ENCODE data around the gene MAP3K21. TPM values are rescaled to one million over a fixed set of nuclear protein-coding genes. Genes with fewer than 3 reads are reported as not detected.

The MAP3K21 gene
- polyA plus RNA-seq, 4 donors, result 2.6 to 33.8 (median 27.5) TPM

- DNase-seq (ENCODE audit: low read depth in 4 of 4, low spot score in 3 of 4), result no peak
These were observed 104.4 kb downstream of the MAP3K21 start for GRCh38 chr1:233431753-233432403.

DNA sequence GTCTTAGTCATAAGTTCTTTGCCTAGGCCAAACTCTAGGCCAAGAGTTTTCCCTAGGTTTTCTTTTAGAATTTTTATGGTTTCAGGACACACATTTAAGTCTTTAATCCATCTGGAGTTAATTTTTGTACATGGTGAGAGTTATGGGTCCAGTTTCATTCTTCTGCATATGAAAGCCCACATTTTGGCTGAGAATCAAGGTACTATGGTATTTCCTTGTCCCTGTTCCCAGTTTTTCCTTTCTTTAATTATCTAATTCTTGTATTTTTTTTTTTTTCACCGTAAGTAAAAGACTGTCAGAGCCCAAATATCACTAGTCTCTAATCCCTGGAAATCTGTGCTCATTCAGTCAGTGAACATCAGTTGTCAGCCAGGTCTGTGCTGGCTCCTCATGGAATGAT is 105.4 kb downstream of the MAP3K21 start:
- no peak for DNase-seq (ENCODE audit: low read depth in 4 of 4, low spot score in 3 of 4)

DNA sequence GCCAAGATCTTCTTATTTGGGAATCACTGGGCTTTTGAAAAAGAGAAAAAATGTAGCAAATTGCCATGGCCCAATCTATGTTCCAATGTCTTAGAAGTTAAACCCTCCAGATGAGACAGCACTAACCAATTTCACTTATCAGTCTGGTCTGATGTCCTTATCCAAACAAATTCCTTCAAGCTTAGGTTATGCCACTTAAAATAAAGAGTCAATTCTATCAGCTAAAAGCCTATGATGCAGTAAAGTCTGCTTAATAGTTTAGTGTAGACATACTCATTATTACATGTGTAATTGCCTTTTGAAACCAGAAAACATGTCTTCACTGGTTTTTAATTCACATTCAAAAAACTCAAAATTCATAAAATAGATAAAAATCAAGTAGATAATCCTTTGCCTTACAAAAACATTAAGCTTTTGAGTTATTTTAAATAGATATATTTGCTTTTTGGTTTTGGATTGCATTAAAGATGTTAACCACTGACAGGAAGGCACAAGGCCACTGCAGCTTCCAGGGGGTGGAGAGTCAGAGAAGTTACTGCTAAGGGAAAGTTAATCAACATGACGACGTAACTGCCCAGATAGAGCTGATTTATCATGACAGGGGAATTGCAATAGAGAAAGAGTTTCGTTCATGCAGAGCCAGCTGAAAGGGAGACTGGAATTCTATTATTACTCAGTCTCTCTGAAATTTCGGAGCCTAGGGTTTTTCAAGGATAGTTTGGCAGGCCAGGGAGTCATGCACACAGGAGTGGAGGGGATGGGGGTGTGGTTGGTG is 106.1 kb downstream of the MAP3K21 start:
- DNase-seq (ENCODE audit: low read depth in 4 of 4, low spot score in 3 of 4), result no peak

Other genes with a start within 250 kb of the MAP3K21 start
- gene PCNX2, start 32.0 kb upstream of the MAP3K21 start, polyA plus RNA-seq (ENCODE audit: insufficient read length in 4 of 4), result 10 to 100 TPM; 11.6 to 18.9 (median 16.2) TPM